Lower leg skin (tissue), 4 donors: ENCODE results near the gene GSTA3. TPM values are rescaled to one million over a fixed set of nuclear protein-coding genes. Genes with fewer than 3 reads are reported as not detected.
"Not testable (repeated sequence)": the region's sequence is repeated elsewhere in the genome, so short reads cannot be mapped to it uniquely, and the experiment has no call there.

Experiments used
- DNase-seq, 2 donors: peaks; one replicate each; pipeline ENCODE4 v3.0.0-alpha.2; 2019; ENCODE audit warnings: low spot score in 2 of 2
- H3K4me3 ChIP-seq: fragments of 200-600 bp; sonication (generic); 2 replicates; pipeline ENCODE4 v1.5.1; 2017; ENCODE audit warnings: mild to moderate bottlenecking, low read depth; ENCODE audit not compliant: poor library complexity, severe bottlenecking
- POLR2A ChIP-seq, 2 donors: fragments of 450-650 bp; IDR thresholded peaks; one replicate each; pipeline ENCODE4 v1.6.1; 2016 to 2017; ENCODE audit warnings: antibody characterized with exemption in 2 of 2, mild to moderate bottlenecking in 1 of 2, moderate library complexity in 1 of 2
- WGBS, 2 donors: methylation state at CpG; one replicate each; pipeline ENCODE4 v1.1.5; 2018; 5-methylcytosine and 5-hydroxymethylcytosine counted together
- intact Hi-C: fragments of 100-400 bp; cut with DNase I; formaldehyde crosslinking; loops from one replicate; pipeline ENCODE4 v1.15.0; 2023; ENCODE audit warnings: low total_unique reads
- total RNA-seq, 4 donors: library from RNA; depleted of rRNA; stranded (reverse); fragments of >200 nt; gene quantifications; one replicate each; pipeline ENCODE4 v1.1.0, GENCODE V29; 2016
- TF ChIP-seq, protein P1 (sequence below), 3 donors: fragments of 450-650 bp; IDR thresholded peaks; one replicate each; pipeline ENCODE4 v1.5.1; 2016; ENCODE audit warnings: antibody characterized with exemption in 3 of 3, mild to moderate bottlenecking in 3 of 3, moderate library complexity in 2 of 3

Gene GSTA3
- total RNA-seq, 4 donors from 2014 or later: 13.3 to 17.8 (median 16.0) TPM

- intact Hi-C loops: no loop called here
- no peak for DNase-seq
- no peak overlapping the region for H3K4me3 ChIP-seq
Observed at GRCh38 chr6:52872031-52872430, 37.5 kb downstream of the GSTA3 start.

DNA sequence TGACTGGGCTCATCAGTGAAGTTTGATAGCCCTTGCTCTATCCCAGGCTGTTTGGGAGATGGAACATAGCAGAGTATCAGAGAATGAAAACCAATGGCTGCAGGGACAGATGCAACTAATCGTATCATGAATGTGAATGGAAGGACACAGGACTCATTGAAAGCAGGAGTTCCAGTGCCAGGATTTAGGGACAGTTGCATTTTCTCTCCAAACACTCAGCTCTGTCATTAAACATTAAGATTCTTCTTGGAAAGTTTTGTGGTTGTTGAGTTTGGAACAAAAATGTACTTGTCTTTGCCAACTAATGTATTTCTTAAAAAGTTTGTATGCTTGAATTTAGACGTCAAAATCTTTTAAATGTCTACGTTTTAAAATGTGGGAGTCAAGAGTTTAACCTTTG is 37.9 kb downstream of the GSTA3 start:
- DNase-seq: no peak
- intact Hi-C loops: no loop called here

More at GRCh38 chr6:52872031-52872430, 37.5 kb downstream of the GSTA3 start:
- WGBS, 2 donors: 46 to 50% methylated on average over 4 of the region's 4 CpGs
- TF ChIP-seq POLR2A (IDR thresholded peaks at IDR 0.05): no peak
- TF ChIP-seq, protein P1, sequence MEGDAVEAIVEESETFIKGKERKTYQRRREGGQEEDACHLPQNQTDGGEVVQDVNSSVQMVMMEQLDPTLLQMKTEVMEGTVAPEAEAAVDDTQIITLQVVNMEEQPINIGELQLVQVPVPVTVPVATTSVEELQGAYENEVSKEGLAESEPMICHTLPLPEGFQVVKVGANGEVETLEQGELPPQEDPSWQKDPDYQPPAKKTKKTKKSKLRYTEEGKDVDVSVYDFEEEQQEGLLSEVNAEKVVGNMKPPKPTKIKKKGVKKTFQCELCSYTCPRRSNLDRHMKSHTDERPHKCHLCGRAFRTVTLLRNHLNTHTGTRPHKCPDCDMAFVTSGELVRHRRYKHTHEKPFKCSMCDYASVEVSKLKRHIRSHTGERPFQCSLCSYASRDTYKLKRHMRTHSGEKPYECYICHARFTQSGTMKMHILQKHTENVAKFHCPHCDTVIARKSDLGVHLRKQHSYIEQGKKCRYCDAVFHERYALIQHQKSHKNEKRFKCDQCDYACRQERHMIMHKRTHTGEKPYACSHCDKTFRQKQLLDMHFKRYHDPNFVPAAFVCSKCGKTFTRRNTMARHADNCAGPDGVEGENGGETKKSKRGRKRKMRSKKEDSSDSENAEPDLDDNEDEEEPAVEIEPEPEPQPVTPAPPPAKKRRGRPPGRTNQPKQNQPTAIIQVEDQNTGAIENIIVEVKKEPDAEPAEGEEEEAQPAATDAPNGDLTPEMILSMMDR (IDR thresholded peaks at IDR 0.05): no peak

GRCh38 chr6:52870335-52871091 is 39.0 kb downstream of the GSTA3 start:
- intact Hi-C loops, H3K4me3 ChIP-seq, DNase-seq: not testable (repeated sequence)
- 75 to 78% methylated on average over 3 of the region's 3 CpGs for WGBS, 2 donors

More for the DNA sequence above, 37.9 kb downstream of the GSTA3 start:
- WGBS, 2 donors: 65% methylated on average over 3 of the region's 3 CpGs
- H3K4me3 ChIP-seq: no peak overlapping the region
- TF ChIP-seq, protein P1 (IDR thresholded peaks at IDR 0.05): no peak
- TF ChIP-seq POLR2A (IDR thresholded peaks at IDR 0.05): no peak

- H3K4me3 ChIP-seq, DNase-seq, intact Hi-C loops: not testable (repeated sequence)
- WGBS, 2 donors: 64 to 70% methylated on average over 5 of the region's 5 CpGs
Observed at GRCh38 chr6:52868899-52869298, 40.6 kb downstream of the GSTA3 start.

- no peak for DNase-seq
- TF ChIP-seq, protein P1 (IDR thresholded peaks at IDR 0.05): no peak
- no peak for TF ChIP-seq POLR2A (IDR thresholded peaks at IDR 0.05)
- intact Hi-C loops: no loop called here
- no peak overlapping the region for H3K4me3 ChIP-seq
- WGBS, 2 donors: 93% methylated on average over 1 of the region's 1 CpG
Observed at GRCh38 chr6:52868240-52868639, 41.3 kb downstream of the GSTA3 start.

DNA sequence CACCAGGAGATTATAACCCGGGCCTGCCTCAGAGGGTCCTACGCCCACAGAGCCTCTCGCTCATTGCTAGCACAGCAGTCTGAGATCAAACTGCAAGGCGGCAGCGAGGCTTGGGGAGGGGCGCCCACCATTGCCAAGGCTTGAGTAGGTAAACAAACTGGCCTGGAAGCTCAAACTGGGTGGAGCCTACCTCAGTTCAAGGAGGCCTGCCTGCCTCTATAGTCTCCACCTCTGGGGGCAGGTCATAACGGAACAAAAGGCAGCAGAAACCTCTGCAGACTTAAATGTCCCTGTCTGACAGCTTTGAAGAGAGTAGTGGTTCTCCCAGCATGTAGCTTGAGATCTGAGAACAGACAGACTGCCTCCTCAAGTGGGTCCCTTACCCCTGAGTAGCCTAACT is 48.3 kb downstream of the GSTA3 start:
- H3K4me3 ChIP-seq, intact Hi-C loops, DNase-seq: not testable (repeated sequence)
- 81 to 89% methylated on average over 7 of the region's 7 CpGs for WGBS, 2 donors

- no peak for DNase-seq
- 89% methylated on average over 4 of the region's 4 CpGs for WGBS, 2 donors
- TF ChIP-seq POLR2A (IDR thresholded peaks at IDR 0.05): no peak
- TF ChIP-seq, protein P1 (IDR thresholded peaks at IDR 0.05): no peak
- H3K4me3 ChIP-seq: no peak overlapping the region
- intact Hi-C loops: no loop called here
Observed at GRCh38 chr6:52858416-52858815, 51.1 kb downstream of the GSTA3 start.

- DNase-seq, intact Hi-C loops, H3K4me3 ChIP-seq: not testable (repeated sequence)
- WGBS, 2 donors: 5 to 26% methylated on average over 3 of the region's 3 CpGs
Observed at GRCh38 chr6:52856137-52856536, 53.4 kb downstream of the GSTA3 start.
